Measurements from ENCODE around the gene RBM20.

The RBM20 gene

GRCh38 chr10:110820321-110820814 lies 176.2 kb downstream of the RBM20 start:
- no peak overlapping the region for H3K4me3 ChIP-seq (replicated peaks; ENCODE audit: low read depth, low read length)
- DNase-seq (ENCODE audit: extremely low read depth, low read depth): no peak
- TF ChIP-seq, protein P1, sequence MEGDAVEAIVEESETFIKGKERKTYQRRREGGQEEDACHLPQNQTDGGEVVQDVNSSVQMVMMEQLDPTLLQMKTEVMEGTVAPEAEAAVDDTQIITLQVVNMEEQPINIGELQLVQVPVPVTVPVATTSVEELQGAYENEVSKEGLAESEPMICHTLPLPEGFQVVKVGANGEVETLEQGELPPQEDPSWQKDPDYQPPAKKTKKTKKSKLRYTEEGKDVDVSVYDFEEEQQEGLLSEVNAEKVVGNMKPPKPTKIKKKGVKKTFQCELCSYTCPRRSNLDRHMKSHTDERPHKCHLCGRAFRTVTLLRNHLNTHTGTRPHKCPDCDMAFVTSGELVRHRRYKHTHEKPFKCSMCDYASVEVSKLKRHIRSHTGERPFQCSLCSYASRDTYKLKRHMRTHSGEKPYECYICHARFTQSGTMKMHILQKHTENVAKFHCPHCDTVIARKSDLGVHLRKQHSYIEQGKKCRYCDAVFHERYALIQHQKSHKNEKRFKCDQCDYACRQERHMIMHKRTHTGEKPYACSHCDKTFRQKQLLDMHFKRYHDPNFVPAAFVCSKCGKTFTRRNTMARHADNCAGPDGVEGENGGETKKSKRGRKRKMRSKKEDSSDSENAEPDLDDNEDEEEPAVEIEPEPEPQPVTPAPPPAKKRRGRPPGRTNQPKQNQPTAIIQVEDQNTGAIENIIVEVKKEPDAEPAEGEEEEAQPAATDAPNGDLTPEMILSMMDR (IDR thresholded peaks at IDR 0.05; ENCODE audit: low read depth, low read length, missing control alignments): no peak

DNA sequence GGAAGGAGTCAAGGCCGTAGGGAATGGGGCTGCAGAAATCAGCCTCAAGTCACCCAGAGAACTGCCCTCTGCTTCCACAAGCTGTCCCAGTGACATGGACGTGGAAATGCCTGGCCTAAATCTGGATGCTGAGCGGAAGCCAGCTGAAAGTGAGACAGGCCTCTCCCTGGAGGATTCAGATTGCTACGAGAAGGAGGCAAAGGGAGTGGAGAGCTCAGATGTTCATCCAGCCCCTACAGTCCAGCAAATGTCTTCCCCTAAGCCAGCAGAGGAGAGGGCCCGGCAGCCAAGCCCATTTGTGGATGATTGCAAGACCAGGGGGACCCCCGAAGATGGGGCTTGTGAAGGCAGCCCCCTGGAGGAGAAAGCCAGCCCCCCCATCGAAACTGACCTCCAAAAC lies 177.4 kb downstream of the RBM20 start:
- H3K4me3 ChIP-seq (replicated peaks; ENCODE audit: low read depth, low read length): no peak overlapping the region
- no peak for DNase-seq (ENCODE audit: extremely low read depth, low read depth)
- TF ChIP-seq, protein P1 (IDR thresholded peaks at IDR 0.05; ENCODE audit: low read depth, low read length, missing control alignments): no peak

DNA sequence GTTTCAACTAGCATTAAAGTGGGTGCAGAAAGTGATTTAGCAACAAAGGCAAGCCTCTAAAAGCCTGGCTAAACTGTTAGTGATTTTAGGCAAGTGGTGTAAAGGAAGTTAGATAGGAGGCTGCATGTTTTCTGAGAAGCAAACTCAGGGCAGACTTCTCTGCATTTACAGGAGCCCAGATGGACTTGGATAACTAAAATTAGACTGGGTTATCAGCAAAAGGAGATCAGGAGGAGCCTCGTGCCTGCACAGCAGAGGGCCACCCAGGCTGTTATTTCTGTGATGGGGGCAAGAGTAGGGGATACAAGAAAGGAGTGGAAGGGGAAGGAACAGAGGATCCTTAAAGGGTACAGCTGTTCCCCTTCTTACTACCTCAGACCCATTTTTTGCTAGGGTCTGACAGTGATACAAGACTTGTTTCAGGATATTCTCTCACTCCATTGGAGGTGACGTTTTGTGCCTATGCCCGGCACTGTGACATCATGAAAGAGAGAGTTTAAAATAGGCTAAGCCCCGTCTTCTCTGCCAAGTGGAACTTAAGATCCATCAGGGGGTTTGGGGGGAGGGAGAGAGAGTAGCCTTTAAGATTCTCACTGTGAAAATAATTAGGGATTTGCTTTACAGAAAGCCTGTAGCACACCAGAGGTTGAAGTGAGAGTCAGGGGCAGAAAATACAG lies 178.0 kb downstream of the RBM20 start:
- TF ChIP-seq, protein P1 (IDR thresholded peaks at IDR 0.05; ENCODE audit: low read depth, low read length, missing control alignments): no peak
- H3K4me3 ChIP-seq (replicated peaks; ENCODE audit: low read depth, low read length): no peak overlapping the region
- DNase-seq (ENCODE audit: extremely low read depth, low read depth): no peak

DNA sequence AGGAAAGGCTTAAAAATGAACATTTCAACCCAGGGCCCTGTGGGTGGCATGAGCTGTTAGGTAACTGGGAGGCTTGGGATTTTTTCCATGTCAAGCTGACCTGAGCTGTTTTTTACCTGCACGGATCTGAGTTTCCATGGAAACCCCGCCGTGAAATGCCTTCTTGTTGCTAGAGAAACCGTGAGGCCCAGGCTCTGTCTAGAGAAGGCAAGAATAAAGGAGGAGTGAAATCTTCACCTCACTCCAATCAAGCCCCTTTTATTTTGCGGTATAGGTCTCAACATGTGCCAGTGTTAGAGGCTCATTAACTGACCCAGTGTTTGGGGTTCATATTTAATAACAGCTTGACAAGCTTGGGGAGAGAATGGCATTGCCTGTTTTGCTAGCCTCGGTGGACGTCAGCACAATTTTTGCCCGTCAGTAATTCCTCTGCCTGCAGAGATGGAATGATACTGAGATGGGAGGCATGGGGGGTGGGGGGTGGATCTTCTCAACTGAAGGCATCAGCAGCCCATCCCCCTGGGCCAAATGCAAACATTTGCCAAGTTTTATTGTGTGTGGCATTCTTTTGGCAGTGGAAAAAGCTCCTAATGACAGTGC lies 178.7 kb downstream of the RBM20 start:
- no peak for DNase-seq (ENCODE audit: extremely low read depth, low read depth)
- H3K4me3 ChIP-seq (replicated peaks; ENCODE audit: low read depth, low read length): no peak overlapping the region
- TF ChIP-seq, protein P1 (IDR thresholded peaks at IDR 0.05; ENCODE audit: low read depth, low read length, missing control alignments): no peak

DNA sequence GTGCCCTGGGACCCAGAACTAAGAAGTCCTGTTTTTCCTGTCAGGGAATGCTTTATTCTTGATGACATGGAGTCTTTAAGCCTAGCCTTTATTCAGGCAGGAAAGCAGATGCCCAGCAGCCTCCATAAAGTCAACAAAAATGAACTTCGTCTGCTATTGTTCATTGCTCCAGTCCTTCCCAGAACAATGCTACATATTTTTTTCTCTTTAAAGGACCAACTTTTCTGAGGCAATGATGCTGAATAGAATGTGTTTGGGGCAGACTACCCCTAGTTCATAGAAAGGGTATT lies 180.0 kb downstream of the RBM20 start:
- H3K4me3 ChIP-seq (replicated peaks; ENCODE audit: low read depth, low read length): no peak overlapping the region
- TF ChIP-seq, protein P1 (IDR thresholded peaks at IDR 0.05; ENCODE audit: low read depth, low read length, missing control alignments): no peak
- DNase-seq (ENCODE audit: extremely low read depth, low read depth): no peak

GRCh38 chr10:110824660-110825059 lies 180.5 kb downstream of the RBM20 start:
- H3K4me3 ChIP-seq (replicated peaks; ENCODE audit: low read depth, low read length): no peak overlapping the region
- TF ChIP-seq, protein P1 (IDR thresholded peaks at IDR 0.05; ENCODE audit: low read depth, low read length, missing control alignments): no peak
- no peak for DNase-seq (ENCODE audit: extremely low read depth, low read depth)
